HEK293T (cell line): ENCODE measurements around the gene TMEM263.

ENCODE experiments used
- ELF4 ChIP-seq: fragments of 450-650 bp; IDR thresholded peaks from 2 replicates; pipeline ENCODE4 v1.6.1; 2017; ENCODE audit warnings: antibody characterized with exemption
- FOXK2 ChIP-seq: fragments of 450-650 bp; IDR thresholded peaks from 2 replicates; pipeline ENCODE4 v1.6.1; 2016; ENCODE audit warnings: mild to moderate bottlenecking
- HDGF ChIP-seq: fragments of 450-650 bp; IDR thresholded peaks from 2 replicates; pipeline ENCODE4 v1.6.1; 2017; ENCODE audit warnings: antibody characterized with exemption, borderline replicate concordance
- PKNOX1 ChIP-seq: fragments of 450-650 bp; IDR thresholded peaks from 2 replicates; pipeline ENCODE4 v1.6.1; 2016
- SP1 ChIP-seq: fragments of 450-650 bp; IDR thresholded peaks from 2 replicates; pipeline ENCODE4 v1.6.1; 2017
- ZNF384 ChIP-seq: fragments of 450-650 bp; IDR thresholded peaks from 2 replicates; pipeline ENCODE4 v1.6.1; 2016

DNA sequence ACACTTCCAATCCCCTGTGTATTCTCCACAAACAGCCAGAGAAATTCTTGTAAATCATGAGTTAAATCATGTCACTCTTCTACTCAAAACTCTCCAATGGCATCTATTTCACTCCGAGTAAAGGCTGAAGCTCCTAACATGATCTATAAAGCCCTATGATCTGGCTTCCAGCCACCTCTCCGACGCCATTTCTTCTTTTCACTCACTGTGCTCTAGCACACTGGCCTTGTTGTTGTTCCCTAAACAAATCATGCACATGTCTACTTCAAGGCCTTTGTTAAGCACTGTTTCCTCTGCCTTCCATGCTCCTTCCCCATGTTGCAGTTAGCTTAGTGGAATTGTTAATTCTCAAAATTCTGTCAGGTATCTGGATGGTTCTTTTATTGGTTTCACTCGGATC is 61.3 kb downstream of the TMEM263 start:
- no peak for TF ChIP-seq HDGF
- no peak for TF ChIP-seq SP1
- TF ChIP-seq FOXK2 = no peak
- no peak for TF ChIP-seq ZNF384
- TF ChIP-seq PKNOX1 = no peak
- TF ChIP-seq ELF4 = no peak
